HL-60/S4 (cell line): ENCODE results near the gene NDUFS7.

Source experiments
- in situ Hi-C: fragments of 300-500 bp; cut with MboI; formaldehyde crosslinking; loops from 2 replicates; pipeline ENCODE4 v1.14.3; 2022; ENCODE audit warnings: low sequenced_read_pairs

The NDUFS7 gene

DNA sequence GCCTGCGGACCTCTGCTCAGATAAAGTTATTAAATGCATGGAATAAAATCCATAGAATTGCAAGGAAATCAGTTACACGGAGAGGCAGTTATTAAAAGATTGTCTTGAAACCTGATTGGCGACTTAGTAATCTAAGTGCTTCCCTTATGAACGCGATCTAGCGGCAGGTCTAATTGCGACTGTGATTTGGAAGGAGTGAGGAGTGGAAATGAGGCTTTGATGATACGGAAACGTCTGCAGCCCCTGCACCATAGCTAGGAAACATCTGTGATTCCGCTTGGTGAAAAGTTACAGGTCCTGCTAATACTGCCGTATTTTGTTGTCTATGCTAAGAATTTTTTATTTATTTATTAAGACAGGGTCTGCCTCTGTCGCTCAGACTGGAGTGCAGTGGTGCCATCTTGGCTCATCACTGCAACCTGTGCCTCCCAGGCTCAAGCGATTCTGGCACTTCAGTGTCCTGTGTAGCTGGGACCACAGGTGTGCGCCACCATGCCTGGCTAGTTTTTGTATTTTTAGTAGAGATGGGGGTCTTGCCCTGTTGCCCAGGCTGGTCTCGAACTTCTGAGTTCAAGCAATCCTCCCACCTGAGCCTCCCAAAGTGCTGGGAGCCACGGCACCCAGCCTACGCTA, 887 bp downstream of the NDUFS7 start:
- in situ Hi-C loops, result no loop called here

DNA sequence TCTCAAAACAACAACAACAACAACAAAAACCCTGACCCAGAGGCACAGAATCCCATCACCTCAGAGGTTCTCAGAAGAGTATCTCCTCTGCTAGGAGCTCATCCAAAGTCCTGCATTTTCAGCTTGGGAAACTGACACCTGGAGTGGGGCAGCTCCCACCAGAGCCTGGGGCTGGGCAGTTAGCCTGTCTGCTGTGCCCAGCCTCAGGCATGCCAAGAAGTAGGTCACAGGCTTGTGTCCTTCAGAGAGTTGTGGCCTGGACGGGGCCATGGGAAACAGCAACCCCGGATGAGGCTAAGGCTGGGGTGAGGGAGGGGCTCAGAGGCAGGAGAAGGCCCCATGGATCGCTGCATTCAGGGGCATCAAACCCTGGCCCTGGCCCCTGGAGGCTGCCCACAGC, 2.1 kb downstream of the NDUFS7 start:
- in situ Hi-C loops, result no loop called here

DNA sequence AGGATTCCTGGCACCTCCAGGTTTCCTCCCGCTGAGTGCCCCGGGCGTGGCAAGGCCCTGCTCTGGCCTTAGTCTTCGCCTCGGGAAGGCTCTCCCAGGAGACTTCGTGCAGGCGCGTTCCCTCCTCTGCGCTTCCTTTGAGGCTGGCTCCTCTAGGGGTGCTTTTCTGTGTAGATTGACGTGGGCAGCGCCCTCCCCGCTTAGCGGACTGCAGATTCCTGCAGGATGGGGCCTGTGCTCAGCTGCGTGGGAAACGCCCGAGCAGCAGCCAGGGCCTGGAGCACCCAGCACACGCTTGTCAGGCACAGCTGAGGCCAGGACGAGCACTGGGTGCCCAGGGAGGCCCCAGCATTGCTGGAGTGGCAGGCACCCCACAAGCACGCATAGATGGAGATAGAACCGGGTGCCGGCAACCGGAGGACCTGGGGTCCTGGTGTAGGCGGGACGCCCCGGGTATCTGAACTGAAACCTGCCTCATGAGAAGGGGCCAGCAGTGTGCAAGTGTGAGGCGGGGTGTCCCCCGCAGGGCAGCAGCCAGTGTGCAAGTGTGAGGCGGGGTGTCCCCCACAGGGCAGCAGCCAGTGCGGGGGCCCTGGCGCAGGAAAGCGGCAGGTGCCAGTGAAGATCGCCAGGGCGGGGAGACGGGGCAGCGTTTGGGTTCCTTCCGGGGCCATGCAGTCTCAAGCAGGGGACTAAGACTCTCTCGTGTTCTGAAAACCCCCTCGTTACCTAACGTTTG, 3.4 kb downstream of the NDUFS7 start:
- in situ Hi-C loops, result no loop called here

DNA sequence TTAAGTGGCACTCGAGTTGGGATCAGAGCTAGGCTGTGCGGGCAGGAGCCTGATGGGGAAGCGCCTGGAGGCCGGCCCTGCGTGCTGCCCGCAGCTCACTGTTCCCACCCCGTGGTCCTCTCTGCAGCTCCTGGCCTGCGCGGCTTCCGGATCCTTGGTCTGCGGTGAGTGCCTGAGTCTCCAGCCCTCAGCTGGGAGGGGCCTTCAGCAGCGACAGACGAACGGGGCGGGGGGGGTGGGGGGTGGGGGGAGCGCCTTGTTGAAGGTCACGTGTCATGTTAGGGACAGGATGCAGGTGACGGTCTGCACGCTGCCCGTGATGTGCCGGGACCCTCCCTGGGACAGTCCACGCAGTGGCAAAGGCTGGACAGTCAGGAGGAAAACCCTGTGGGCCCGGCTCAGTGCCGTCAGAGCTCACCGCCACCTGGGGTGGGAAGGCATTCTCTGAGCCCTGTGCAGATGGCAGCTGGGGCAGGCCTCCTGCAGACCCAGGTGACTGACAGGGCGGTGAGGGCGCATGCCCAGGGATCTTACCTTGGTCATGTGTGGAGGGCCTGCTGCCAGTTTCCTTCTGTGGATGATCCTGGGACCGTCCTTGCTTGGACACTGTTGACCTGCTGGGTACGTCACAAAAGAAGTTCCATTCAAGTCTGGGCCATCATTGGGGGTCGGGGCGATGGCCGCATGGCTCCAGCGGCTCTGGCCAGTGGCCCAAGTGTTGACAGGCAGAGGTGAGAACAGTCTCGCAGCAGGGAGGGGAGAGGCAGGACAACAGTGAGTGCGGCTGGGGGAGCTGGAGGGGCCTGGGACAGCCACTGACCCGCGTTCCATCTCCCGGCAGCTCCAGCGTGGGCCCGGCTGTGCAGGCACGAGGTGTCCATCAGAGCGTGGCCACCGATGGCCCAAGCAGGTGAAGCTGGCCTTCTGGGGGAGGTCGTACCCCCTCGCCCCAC, 4.3 kb downstream of the NDUFS7 start:
- in situ Hi-C loops, result no loop called here

DNA sequence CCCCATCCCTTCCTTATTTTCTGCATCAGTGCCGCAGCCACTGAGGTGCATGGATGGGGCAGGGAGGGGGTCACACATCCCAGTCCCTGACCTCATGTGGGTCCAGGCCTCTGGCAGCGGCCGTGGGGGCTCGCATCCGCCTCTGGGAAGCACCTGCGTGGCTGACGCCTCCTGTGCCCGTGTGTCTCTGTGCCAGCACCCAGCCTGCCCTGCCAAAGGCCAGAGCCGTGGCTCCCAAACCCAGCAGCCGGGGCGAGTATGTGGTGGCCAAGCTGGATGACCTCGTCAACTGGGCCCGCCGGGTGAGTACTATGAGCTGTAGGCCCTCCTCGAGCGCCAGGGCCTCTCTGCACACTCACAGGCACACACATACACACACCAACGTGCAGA, 4.9 kb downstream of the NDUFS7 start:
- in situ Hi-C loops, result no loop called here

DNA sequence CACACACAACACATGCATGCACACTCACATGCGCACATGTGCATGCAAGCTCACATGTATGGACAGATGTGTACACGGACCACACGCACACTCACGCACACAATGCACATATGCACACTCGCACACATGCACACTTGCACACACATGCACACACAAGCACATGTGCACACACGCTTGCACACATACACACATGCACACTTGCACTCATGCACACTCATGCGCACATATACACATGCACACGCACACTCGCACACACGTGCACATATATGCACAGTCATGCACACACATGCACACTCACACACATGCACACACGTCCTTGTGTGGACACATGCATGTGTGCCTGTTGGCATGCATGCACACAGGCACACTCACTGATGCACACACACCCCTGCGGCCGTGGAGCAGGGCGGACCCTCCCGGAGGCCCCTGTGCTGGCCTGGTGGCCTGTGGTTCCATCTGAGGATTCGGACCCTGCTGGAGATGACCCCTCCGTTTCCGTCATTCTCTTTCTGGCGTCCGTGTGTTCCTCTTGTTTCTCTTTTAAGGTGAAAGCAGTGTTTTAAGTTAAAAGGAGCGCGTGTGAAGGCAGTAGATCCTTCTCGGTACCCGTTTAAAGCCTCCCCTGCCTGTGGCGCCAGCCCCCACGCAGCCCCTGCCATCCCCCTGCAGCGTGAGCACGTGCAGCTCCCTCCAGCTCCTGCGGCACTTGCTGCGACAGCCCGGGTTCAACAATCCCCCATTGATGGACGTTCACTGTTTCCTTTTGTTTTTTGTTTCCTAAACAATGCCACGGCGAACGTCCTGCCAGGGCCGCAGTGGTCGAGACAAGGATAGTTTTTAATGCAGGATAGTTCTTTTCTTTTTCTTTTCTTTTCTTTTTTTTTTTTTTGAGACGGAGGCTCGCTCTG, 5.6 kb downstream of the NDUFS7 start:
- in situ Hi-C loops, result no loop called here

DNA sequence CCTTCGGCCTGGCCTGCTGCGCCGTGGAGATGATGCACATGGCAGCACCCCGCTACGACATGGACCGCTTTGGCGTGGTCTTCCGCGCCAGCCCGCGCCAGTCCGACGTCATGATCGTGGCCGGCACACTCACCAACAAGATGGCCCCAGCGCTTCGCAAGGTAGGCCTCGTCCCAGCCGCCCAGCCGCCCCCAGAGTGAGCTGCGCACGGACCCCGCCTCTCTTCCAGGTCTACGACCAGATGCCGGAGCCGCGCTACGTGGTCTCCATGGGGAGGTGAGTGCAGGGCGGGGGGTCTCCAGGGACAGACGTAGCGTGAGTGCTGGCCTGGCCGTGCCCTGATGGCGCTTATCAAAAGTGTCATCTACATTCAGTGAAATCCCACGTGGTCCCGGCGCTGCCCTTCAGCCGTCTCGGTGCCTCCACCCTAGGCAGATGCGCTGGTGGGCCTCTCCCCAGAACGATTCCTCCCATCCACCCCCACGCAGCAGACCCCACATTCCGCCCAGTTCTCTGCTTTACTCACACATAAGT, 7.2 kb downstream of the NDUFS7 start:
- in situ Hi-C loops, result no loop called here

DNA sequence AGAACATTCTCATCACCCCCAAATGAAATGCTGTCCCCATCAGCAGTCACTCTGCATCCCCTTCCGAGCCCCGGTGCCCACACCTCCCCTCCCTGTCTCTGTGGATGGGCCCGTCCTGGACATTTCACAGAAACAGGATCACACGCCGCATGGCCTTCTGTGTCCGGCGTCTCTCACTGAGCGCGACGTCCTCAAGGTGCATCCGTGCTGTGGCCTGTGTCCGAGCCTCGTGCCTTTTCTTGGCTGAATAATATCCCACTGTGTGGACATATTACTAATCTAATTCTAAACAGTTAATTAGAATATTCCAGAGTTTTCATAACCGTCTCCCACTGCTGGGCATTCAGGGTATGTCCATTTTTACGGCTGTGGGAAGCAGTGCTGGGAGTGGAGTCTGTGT, 8.7 kb downstream of the NDUFS7 start:
- in situ Hi-C loops, result no loop called here

DNA sequence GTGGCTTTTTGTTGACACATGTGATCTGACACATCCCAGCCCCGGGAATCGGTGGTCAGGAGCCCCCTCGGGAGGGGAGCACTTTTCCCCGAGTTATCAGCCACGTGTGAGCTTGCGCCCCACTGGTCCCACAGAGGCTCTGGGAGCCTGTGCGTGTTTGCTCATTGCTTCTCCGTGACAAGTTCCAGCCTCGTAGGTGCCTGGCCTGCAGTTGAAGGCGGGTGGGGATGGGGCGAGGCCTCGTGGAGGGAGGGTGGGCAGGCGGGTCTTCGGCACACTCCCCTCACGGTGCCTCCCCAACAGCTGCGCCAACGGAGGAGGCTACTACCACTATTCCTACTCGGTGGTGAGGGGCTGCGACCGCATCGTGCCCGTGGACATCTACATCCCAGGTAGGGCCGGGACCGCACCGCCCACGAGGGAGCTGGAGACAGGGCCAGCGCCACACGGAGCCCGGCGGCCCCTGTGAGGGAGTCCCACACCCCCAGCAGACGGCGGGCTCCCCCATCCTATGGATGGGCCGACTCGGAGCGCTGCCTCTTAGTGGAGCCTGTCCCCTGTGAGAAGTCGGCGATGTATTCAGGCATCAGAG, 9.3 kb downstream of the NDUFS7 start:
- in situ Hi-C loops, result no loop called here

DNA sequence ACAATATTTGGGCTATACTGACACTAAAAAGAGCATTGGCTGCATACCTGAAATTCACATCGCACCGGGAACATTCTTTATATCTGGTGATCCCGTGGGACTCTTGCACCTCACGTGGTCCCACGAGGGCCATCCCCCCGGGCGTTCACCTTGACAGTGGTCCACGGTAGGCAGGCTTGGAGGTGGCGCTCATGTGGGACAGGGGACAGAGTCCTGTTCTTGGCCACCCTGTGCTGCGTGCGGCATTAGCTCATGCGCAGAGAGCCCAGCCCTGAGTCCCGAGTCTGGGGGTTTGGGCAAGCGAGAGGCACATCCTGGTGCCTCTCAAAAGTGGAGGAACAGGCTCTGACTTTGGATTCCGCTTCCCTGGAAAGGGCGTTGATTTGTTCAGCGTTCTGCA, 10.1 kb downstream of the NDUFS7 start:
- in situ Hi-C loops, result no loop called here

DNA sequence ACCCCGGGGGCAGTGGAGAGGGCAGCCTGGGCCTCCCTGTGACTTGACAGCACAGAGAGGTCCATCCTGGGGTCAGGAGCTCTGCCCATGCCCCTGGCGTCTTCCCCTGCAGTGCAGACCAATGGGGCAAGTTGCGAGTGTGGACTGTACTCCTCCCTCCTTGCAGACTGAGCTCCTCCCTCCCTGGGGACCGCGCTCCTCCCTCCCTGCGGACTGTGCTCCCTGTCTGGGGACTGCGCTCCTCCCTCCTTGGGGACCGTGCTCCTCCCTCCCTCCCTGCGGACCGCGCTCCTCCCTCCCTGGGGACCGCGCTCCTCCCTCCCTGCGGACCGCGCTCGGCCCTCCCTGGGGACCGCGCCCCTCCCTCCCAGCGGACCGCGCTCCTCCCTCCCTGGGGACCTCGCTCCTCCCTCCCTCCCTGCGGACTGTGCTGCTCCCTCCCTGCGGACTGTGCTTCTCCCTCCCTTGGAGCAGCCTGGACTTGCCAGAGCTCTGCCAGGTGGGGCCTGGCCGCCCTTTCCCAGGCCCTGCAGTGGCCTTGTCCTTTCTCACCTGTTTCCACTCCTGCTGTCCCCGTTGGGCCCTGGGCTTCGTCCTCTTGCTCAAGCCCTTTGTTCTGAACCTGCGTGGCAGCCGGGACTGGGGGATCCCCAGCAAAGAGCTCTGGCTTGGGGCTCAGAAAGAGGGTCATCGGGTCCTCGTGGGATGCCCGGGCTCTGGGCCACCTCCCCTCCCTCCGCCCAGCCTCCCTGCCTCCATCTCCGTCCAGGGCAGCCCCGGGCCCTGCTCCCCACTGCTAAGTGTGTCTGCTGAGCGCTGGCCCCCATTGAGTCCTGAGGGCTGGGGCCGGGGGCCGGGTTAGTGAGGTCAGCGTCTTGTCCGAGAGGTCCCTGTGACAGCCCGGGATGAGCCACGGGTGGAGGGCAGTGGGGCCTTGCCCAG, 10.8 kb downstream of the NDUFS7 start:
- in situ Hi-C loops, result no loop called here

DNA sequence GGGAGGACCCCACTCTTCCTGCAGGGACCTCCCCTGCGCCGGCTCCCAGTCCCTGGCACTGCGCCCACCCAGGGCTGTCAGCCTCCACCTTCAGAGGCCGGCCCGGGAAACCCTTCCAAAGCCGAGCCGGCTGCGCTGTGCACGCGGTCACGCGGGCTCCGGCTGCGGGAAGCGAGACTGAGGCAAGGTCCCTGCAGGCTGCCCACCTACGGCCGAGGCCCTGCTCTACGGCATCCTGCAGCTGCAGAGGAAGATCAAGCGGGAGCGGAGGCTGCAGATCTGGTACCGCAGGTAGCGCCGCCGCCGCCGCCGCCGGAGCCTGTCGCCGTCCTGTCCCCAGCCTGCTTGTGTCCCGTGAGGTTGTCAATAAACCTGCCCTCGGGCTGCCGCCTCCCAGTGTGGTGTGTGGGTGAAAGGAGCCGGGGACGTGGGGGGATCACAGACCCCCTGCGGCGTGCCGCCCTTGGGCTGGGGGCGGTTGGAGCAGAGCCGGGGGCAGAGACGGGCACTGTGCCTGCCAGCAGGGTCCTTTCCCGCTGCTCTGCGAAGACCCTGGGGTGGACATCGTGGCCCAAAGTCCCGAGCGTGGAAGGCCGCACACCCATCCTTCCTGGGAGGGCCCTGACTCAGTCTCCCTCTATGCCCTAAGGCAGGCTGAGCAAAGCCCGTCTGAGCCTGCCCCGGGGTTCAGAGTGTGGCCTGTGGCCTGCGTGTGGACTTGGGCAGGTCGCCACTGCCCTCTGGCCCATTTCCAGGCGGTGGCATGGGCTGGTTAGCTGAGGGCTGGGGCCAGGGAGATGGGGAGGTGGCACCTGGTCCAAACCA, 11.7 kb downstream of the NDUFS7 start:
- in situ Hi-C loops, result no loop called here

DNA sequence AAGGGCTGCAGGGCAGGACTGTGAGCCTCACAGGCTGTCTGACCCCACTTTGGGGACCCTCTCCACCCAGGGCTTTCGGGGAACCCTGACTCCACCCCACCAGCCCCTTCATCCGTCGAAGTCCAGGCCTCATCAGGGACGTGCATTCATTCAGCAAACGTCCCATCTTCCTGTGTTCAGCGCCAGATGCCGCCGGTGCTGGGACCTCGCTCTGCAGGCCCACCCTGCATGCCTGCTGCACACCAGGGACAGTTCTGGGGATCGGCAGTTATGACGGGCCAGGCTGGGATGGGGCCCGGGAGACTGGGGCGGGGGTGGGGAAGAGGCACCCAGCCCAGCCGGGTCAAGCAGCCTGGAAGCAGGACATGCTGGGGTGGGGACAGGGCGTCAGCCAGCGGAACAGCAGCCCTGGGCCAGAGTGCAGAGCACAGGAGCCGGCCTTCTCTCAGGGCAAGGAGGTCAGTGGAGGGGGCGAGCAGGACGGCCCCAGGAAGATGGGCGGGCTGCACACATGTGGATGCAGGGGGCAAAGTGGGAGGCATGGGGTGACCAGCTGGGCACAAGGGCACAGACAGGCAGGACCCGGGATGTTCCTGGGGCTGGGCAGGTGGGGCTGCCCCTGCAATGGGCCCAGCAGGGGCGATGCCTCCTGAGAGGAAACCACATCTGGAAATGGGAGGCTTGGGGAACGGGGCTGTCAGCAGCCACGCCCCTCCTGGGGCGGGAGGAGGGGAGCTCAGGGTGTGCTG, 12.5 kb downstream of the NDUFS7 start:
- in situ Hi-C loops, result no loop called here

DNA sequence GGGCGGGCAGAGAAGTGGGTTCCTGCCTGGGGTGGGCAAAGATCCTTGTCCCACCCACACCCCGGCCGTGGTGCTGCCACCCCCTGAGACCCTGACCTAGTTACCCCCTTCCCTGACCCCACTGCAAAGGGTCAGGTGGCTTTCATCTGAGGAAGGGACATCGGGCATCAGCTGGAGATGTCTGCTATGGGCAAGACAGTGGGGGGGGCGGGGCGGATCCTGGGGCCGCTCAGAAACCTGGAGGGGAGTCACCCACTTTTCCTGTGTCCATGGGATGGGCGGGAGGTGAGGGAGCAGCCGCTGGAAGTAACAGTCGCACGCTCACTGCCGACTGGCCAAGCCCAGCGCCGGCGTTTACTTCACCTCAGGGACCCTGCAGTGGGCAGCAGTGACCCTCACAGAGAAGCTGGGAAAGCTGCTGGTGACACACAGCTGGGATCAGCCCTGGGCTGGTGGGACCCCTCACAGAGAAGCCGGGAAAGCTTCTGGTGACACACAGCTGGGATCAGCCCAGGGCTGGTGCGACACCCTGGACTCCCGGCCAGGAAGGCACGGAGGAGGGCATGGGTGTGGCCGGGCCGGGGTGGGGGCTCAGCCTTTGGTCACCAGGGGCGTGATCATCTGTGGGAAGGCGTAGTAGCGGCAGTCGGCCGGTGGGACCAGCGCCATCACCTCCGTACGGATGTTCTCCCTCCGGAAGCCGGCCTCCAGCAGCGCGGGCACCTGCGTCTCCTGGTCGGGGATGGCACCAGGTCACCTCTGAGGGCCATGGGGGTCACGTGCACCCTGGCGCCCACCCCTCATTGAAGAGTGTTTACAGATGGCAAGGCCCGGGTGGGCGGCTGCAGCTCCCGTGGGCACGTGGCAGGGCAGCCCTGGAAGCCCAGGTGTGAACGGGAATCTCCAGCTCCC, 13.3 kb downstream of the NDUFS7 start:
- in situ Hi-C loops, result no loop called here

DNA sequence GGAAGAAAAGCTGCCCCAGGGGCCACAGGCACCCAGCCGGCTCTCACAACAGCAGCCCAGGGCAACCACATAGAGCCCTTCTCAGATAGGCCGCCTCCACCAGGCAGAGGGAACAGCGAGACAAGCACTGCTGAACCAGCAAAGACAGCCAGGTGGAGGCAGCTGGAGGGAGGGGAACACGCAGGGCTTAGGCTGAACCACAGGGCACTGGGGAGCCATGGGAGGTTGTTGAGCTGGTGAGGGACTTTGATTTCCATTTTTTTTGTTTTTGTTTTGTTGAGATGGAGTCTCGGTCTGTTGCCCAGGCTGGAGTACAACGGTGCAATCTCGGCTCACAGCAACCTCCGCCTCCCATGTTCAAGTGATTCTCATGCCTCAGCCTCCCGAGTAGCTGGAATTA, 14.1 kb downstream of the NDUFS7 start:
- in situ Hi-C loops, result no loop called here

DNA sequence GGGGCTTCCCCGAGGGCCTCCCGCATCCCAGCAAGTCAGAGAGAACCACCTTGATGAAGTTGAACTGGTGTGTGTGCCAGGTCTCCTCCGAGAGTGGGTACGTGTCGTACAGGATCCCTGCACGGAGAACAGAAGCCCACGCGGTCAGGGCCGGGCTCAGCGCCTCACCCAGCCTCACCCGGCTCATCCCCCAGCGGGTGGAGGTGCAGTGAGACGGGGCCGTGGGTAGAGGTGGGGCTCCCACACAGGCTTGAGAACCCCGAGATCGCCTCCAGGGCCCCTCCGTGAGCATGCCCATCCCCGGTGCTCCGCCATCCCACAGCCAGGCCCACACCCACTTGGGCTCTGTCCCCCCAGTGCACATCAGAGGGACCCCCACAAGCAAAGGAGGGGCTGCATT, 15.4 kb downstream of the NDUFS7 start:
- in situ Hi-C loops, result no loop called here
